Non-pigmented ciliary epithelial cell (primary cell): Measurements from ENCODE around the gene ZNF730.
"Not testable (repeated sequence)": the region's sequence is repeated elsewhere in the genome, so short reads cannot be mapped to it uniquely, and the experiment has no call there.

Source experiments
- DNase-seq: peaks from one replicate; pipeline ENCODE4 v3.0.0-alpha.2; 2010; ENCODE audit warnings: low read depth

ZNF730 gene

GRCh38 chr19:23116802-23117571 lies at the start of gene ZNF730:
ZNF730 (plus strand) TSS chr19:23117025; CDS start chr19:23117174, 149 bp downstream.
- DNase-seq: peak; percentile 30

GRCh38 chr19:23070353-23071146 lies 46.3 kb upstream of the ZNF730 start:
- DNase-seq: peak; percentile 9

- DNase-seq: no peak
These were observed 45.7 kb upstream of the ZNF730 start for GRCh38 chr19:23071147-23071511.

GRCh38 chr19:23075031-23075733 lies 41.6 kb upstream of the ZNF730 start:
- DNase-seq: peak; percentile 35

GRCh38 chr19:23077776-23078175 lies 39.0 kb upstream of the ZNF730 start:
- not testable (repeated sequence) for DNase-seq

- no peak for DNase-seq
These were observed 23.0 kb upstream of the ZNF730 start for GRCh38 chr19:23093832-23094231.

- DNase-seq: no peak
These were observed 21.4 kb upstream of the ZNF730 start for GRCh38 chr19:23095418-23095817.

GRCh38 chr19:23098286-23098685 lies 18.5 kb upstream of the ZNF730 start:
- DNase-seq: no peak

GRCh38 chr19:23098988-23099387 lies 17.8 kb upstream of the ZNF730 start:
- DNase-seq: peak; percentile 19

GRCh38 chr19:23099966-23100365 lies 16.9 kb upstream of the ZNF730 start:
- no peak for DNase-seq

- no peak for DNase-seq
These were observed 15.6 kb upstream of the ZNF730 start for GRCh38 chr19:23101241-23101640.

GRCh38 chr19:23118400-23118799 lies 1.6 kb downstream of the ZNF730 start:
- no peak for DNase-seq

- DNase-seq: not testable (repeated sequence)
These were observed 17.4 kb downstream of the ZNF730 start for GRCh38 chr19:23134211-23134610.

- no peak for DNase-seq
These were observed 29.0 kb downstream of the ZNF730 start for GRCh38 chr19:23145617-23146415.

- no peak for DNase-seq
These were observed 43.9 kb downstream of the ZNF730 start for GRCh38 chr19:23160766-23161165.

GRCh38 chr19:23168286-23168685 lies 51.5 kb downstream of the ZNF730 start:
- not testable (repeated sequence) for DNase-seq

- DNase-seq: no peak
These were observed 66.4 kb downstream of the ZNF730 start for GRCh38 chr19:23183251-23183650.

GRCh38 chr19:23190341-23190740 lies 73.5 kb downstream of the ZNF730 start:
- DNase-seq: no peak
